GM21423 (cell line): ENCODE results near the gene KBTBD13.

ENCODE experiments used
- ATAC-seq: cut with Tn5 transposase; IDR thresholded peaks from one replicate; pipeline ENCODE4 v1.9.1; 2021; ENCODE audit warnings: mild to moderate bottlenecking, moderate library complexity; ENCODE audit not compliant: unreplicated experiment

Gene KBTBD13

GRCh38 chr15:65050270-65050669 lies 26.3 kb upstream of the KBTBD13 start:
- ATAC-seq, result no peak

GRCh38 chr15:65051266-65051665 lies 25.3 kb upstream of the KBTBD13 start:
- ATAC-seq, result no peak

- ATAC-seq, result no peak
These were observed 23.6 kb upstream of the KBTBD13 start for GRCh38 chr15:65052956-65053355.

GRCh38 chr15:65054333-65055200 lies 22.0 kb upstream of the KBTBD13 start:
- no peak for ATAC-seq

GRCh38 chr15:65055201-65055870 lies 21.2 kb upstream of the KBTBD13 start:
- ATAC-seq, result no peak

GRCh38 chr15:65056106-65056505 lies 20.4 kb upstream of the KBTBD13 start:
- no peak for ATAC-seq

GRCh38 chr15:65056868-65057548 lies 19.5 kb upstream of the KBTBD13 start:
- ATAC-seq, result no peak

- no peak for ATAC-seq
These were observed 19.0 kb upstream of the KBTBD13 start for GRCh38 chr15:65057549-65057940.

- ATAC-seq, result no peak
These were observed 17.9 kb upstream of the KBTBD13 start for GRCh38 chr15:65058394-65059368.

GRCh38 chr15:65059369-65059750 lies 17.2 kb upstream of the KBTBD13 start:
- no peak for ATAC-seq

- ATAC-seq, result no peak
These were observed 16.5 kb upstream of the KBTBD13 start for GRCh38 chr15:65059931-65060596.

GRCh38 chr15:65060641-65061397 lies 15.7 kb upstream of the KBTBD13 start:
- no peak for ATAC-seq

- no peak for ATAC-seq
These were observed 14.5 kb upstream of the KBTBD13 start for GRCh38 chr15:65062061-65062460.

- no peak for ATAC-seq
These were observed 13.8 kb upstream of the KBTBD13 start for GRCh38 chr15:65062726-65063125.

- ATAC-seq, result no peak
These were observed 10.4 kb upstream of the KBTBD13 start for GRCh38 chr15:65066001-65066634.

GRCh38 chr15:65066635-65067316 lies 9.8 kb upstream of the KBTBD13 start:
- ATAC-seq, result no peak

GRCh38 chr15:65067317-65067644 lies 9.3 kb upstream of the KBTBD13 start:
- no peak for ATAC-seq

GRCh38 chr15:65067645-65068402 lies 8.7 kb upstream of the KBTBD13 start, which contains the start of gene RASL12:
Gene RASL12 (minus strand): TSS chr15:65067991. CDS start chr15:65067835, 156 bp downstream.
- ATAC-seq, result no peak
